ENCODE results near the gene CYP1A2.
"Not testable (repeated sequence)": the region's sequence is repeated elsewhere in the genome, so short reads cannot be mapped to it uniquely, and the experiment has no call there.

The CYP1A2 gene

DNA sequence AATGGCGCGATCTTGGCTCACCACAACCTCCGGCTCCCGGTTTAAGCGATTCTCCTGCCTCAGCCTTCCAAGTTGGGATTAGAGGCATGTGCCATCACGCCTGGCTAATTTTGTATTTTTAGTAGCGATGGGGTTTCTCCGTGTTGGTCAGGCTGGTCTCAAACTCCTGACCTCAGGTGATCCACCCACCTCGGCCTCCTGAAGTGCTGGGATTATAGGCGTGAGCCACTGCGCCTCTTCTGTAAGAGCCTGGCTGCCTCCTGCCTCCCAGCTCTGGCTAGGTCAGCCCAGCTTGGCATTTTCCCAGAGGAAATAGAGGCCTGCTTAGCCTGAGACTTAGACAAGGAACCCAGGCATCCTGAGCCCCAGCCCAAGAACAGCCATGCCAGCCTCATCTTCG is 37.4 kb downstream of the CYP1A2 start:
- not testable (repeated sequence) for H3K9ac ChIP-seq (ENCODE audit: low read length); H3K27me3 ChIP-seq (ENCODE audit: insufficient read depth, low read length); DNase-seq; H2AK5ac ChIP-seq (ENCODE audit: low read length); H4K91ac ChIP-seq (ENCODE audit: low read depth, low read length); H3K18ac ChIP-seq (ENCODE audit: low read length); H3K23ac ChIP-seq (ENCODE audit: low read length); H3K4me2 ChIP-seq (ENCODE audit: low read length); H2BK12ac ChIP-seq (ENCODE audit: low read length); H2BK5ac ChIP-seq (ENCODE audit: low read depth, low read length, poor library complexity); H3K14ac ChIP-seq (ENCODE audit: low read length); H3K4ac ChIP-seq (ENCODE audit: low read depth, low read length); H3K36me3 ChIP-seq (ENCODE audit: control insufficient read depth in 1 of 2, insufficient read depth in 2 of 2, low read length in 2 of 2); H4K12ac ChIP-seq (ENCODE audit: low read depth, low read length); H3K4me3 ChIP-seq (ENCODE audit: low read depth, low read length); H3K27ac ChIP-seq (ENCODE audit: low read depth, low read length); H3K9me3 ChIP-seq (ENCODE audit: insufficient read depth, low read depth, low read length); H4K8ac ChIP-seq (ENCODE audit: low read depth, low read length); H2AFZ ChIP-seq (ENCODE audit: insufficient read depth, low read length, poor library complexity); H3K79me1 ChIP-seq (ENCODE audit: low read length); H2BK120ac ChIP-seq (ENCODE audit: insufficient read depth, low read length, poor library complexity)
- WGBS (ENCODE audit: extremely low coverage, insufficient coverage, insufficient read length) = no CpG with 5 or more reads among the region's 12 CpGs
- Histone ChIP-seq H3K79me2 (ENCODE audit: control insufficient read depth, insufficient read depth, low read length, poor library complexity) (peaks cover 10% of the 10 kb centered on the region), H3K4me1 (ENCODE audit: control insufficient read depth in 1 of 2, insufficient read depth in 2 of 2, low read length in 2 of 2) (peaks cover 18 to 20% of the 10 kb centered on the region in 2 experiments)

DNA sequence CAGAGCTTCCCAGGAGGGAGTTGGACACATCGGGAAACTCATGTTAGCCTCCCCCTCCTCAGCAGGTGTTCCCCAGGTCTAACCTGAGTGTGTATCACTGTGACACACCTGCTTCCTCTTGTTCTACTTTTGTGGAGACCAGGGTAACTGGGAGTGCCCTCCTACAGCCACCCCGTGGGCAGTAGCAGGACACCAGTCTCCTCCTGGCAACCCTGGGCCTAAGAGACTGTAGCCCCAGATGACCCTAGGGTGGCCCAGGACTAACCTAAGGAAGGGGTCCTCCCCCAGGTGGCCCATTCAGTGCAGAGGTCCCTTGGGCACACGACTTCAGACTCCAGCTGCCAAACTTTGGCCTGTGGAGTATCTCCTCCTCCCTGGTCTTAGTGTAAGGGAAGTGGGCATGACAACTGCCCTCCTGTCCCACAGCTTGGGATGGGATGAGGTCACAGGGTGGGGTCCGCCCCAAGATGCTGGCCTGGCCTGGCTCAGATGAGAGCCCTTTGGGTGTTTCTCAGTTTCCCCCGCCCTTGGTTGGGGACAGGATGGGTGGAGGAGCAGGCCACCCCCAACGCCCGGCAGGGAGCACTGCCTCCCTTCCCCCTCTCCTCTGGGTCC is 38.0 kb downstream of the CYP1A2 start:
- H3K9me3 ChIP-seq (ENCODE audit: insufficient read depth, low read depth, low read length) = no peaks in the 10 kb centered on the region
- H3K27ac ChIP-seq (ENCODE audit: low read depth, low read length) = no peak overlapping the region
- H3K4me1 ChIP-seq (ENCODE audit: control insufficient read depth in 1 of 2, insufficient read depth in 2 of 2, low read length in 2 of 2) = peaks cover 13 to 14% of the 10 kb centered on the region in 2 experiments
- peaks cover 10% of the 10 kb centered on the region for H3K79me2 ChIP-seq (ENCODE audit: control insufficient read depth, insufficient read depth, low read length, poor library complexity)
- H3K14ac ChIP-seq (ENCODE audit: low read length) = no peak overlapping the region
- no peak overlapping the region for H2AFZ ChIP-seq (ENCODE audit: insufficient read depth, low read length, poor library complexity)
- H3K4me3 ChIP-seq (ENCODE audit: low read depth, low read length) = no peak overlapping the region
- no peak for DNase-seq
- no CpG with 5 or more reads among the region's 7 CpGs for WGBS (ENCODE audit: extremely low coverage, insufficient coverage, insufficient read length)
- no peak overlapping the region for H3K4ac ChIP-seq (ENCODE audit: low read depth, low read length)
- peaks cover 3 to 8% of the 10 kb centered on the region in 2 experiments for H3K36me3 ChIP-seq (ENCODE audit: control insufficient read depth in 1 of 2, insufficient read depth in 2 of 2, low read length in 2 of 2)
- H4K12ac ChIP-seq (ENCODE audit: low read depth, low read length) = no peak overlapping the region
- H4K91ac ChIP-seq (ENCODE audit: low read depth, low read length) = no peak overlapping the region
- H4K8ac ChIP-seq (ENCODE audit: low read depth, low read length) = no peak overlapping the region
- no peak overlapping the region for H3K4me2 ChIP-seq (ENCODE audit: low read length)
- H2BK12ac ChIP-seq (ENCODE audit: low read length) = no peak overlapping the region
- H2BK5ac ChIP-seq (ENCODE audit: low read depth, low read length, poor library complexity) = no peak overlapping the region
- no peak overlapping the region for H3K23ac ChIP-seq (ENCODE audit: low read length)
- no peak overlapping the region for H2AK5ac ChIP-seq (ENCODE audit: low read length)
- H3K27me3 ChIP-seq (ENCODE audit: insufficient read depth, low read length) = no peaks in the 10 kb centered on the region
- no peak overlapping the region for H3K18ac ChIP-seq (ENCODE audit: low read length)
- H3K79me1 ChIP-seq (ENCODE audit: low read length) = peaks cover 7% of the 10 kb centered on the region
- H3K9ac ChIP-seq (ENCODE audit: low read length) = no peak overlapping the region
- H2BK120ac ChIP-seq (ENCODE audit: insufficient read depth, low read length, poor library complexity) = no peak overlapping the region

DNA sequence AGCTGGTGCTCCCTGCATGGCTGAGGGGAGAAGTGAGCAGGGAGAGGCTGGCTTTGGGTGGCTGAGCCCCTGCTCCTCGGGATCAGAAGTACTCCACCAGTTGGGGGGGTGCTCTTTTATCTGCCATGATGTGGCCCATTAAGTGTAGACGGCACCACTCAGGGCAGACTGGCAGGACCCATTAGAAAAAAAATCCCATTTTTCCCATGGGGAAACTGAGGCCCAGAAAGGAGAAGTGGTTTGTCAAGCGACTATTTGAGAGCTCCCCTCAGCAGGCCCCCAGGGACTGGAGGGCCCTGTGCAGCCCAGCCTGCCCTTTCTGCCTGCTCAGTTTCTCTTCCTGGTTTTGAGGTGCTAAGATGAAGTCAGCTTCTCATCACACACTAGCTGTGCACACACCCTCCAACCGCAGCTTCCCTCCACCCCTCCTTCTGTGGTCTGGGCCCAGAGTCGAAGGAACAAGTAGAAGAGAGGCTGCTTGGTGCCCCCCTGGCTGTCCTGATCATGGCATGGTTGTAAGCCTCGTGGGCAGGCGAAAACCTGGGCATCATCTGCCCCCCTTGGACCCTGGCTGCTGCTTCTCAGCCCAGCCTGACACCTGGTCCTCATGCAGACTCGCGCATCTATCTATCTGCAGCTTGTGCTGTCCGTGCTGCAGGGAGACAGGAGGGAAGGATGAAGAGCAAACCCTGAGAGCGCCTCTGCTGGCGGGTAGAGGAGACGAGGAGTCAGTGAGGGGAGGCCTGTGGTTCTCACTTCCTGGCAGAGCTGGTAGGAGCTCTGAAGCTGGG is 38.8 kb downstream of the CYP1A2 start:
- H3K4me2 ChIP-seq (ENCODE audit: low read length) = no peak overlapping the region
- no peaks in the 10 kb centered on the region for H3K9me3 ChIP-seq (ENCODE audit: insufficient read depth, low read depth, low read length)
- no peak overlapping the region for H3K4me3 ChIP-seq (ENCODE audit: low read depth, low read length)
- no peaks in the 10 kb centered on the region for H3K27me3 ChIP-seq (ENCODE audit: insufficient read depth, low read length)
- H3K27ac ChIP-seq (ENCODE audit: low read depth, low read length) = no peak overlapping the region
- H3K18ac ChIP-seq (ENCODE audit: low read length) = no peak overlapping the region
- no peak overlapping the region for H3K14ac ChIP-seq (ENCODE audit: low read length)
- no peak overlapping the region for H3K23ac ChIP-seq (ENCODE audit: low read length)
- H3K79me1 ChIP-seq (ENCODE audit: low read length) = peaks cover 3% of the 10 kb centered on the region
- H4K12ac ChIP-seq (ENCODE audit: low read depth, low read length) = no peak overlapping the region
- H3K4me1 ChIP-seq (ENCODE audit: control insufficient read depth in 1 of 2, insufficient read depth in 2 of 2, low read length in 2 of 2) = peaks cover 13 to 15% of the 10 kb centered on the region in 2 experiments
- no peak overlapping the region for H2AFZ ChIP-seq (ENCODE audit: insufficient read depth, low read length, poor library complexity)
- no peak overlapping the region for H3K4ac ChIP-seq (ENCODE audit: low read depth, low read length)
- H4K8ac ChIP-seq (ENCODE audit: low read depth, low read length) = no peak overlapping the region
- peak in 1 of 2 donors; percentile 42 for DNase-seq
- peaks cover 9% of the 10 kb centered on the region for H3K79me2 ChIP-seq (ENCODE audit: control insufficient read depth, insufficient read depth, low read length, poor library complexity)
- no peak overlapping the region for H2BK5ac ChIP-seq (ENCODE audit: low read depth, low read length, poor library complexity)
- H2BK120ac ChIP-seq (ENCODE audit: insufficient read depth, low read length, poor library complexity) = no peak overlapping the region
- no peak overlapping the region for H2BK12ac ChIP-seq (ENCODE audit: low read length)
- H3K9ac ChIP-seq (ENCODE audit: low read length) = no peak overlapping the region
- no peak overlapping the region for H2AK5ac ChIP-seq (ENCODE audit: low read length)
- no CpG with 5 or more reads among the region's 13 CpGs for WGBS (ENCODE audit: extremely low coverage, insufficient coverage, insufficient read length)
- no peak overlapping the region for H4K91ac ChIP-seq (ENCODE audit: low read depth, low read length)
- H3K36me3 ChIP-seq (ENCODE audit: control insufficient read depth in 1 of 2, insufficient read depth in 2 of 2, low read length in 2 of 2) = peaks cover 3 to 8% of the 10 kb centered on the region in 2 experiments

DNA sequence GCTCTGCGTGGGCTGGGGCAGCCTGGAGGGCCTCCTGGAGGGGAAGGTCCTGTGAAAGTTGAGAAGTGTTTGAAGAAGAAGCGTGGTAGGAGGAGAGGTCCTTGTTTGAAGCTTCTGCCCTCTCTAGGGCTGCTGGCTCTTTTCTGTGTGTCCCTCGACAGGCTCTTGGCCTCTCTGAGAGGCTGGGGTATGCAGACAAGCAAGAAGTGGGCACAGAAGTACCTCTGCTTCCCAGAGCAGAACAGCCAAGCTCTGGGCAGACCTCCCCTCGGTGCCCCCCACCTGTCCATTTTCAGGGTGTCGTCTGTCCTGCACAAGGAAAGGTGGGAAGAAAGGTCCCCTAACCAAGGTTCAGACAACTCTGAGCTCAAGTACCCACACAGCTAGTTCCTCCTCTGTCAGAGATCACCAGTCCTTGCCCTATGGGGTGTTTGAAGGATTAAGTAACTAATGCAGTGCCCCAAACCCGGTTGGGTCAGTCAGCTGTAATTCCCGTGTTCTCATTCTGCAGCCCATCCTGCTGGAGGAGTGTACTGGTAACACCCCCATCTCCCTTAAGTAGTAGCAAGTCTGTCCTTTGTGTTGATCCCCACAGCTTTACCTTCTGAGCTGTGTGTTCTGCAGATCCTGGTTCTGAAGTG is 39.5 kb downstream of the CYP1A2 start:
- no peak overlapping the region for H2BK120ac ChIP-seq (ENCODE audit: insufficient read depth, low read length, poor library complexity)
- no peaks in the 10 kb centered on the region for H3K79me1 ChIP-seq (ENCODE audit: low read length)
- no peak overlapping the region for H3K4me2 ChIP-seq (ENCODE audit: low read length)
- H3K27me3 ChIP-seq (ENCODE audit: insufficient read depth, low read length) = no peaks in the 10 kb centered on the region
- no peak overlapping the region for H2BK12ac ChIP-seq (ENCODE audit: low read length)
- no peak overlapping the region for H3K27ac ChIP-seq (ENCODE audit: low read depth, low read length)
- no peak overlapping the region for H2AK5ac ChIP-seq (ENCODE audit: low read length)
- WGBS (ENCODE audit: extremely low coverage, insufficient coverage, insufficient read length) = no CpG with 5 or more reads among the region's 7 CpGs
- peaks cover 1% of the 10 kb centered on the region for H3K9me3 ChIP-seq (ENCODE audit: insufficient read depth, low read depth, low read length)
- H3K79me2 ChIP-seq (ENCODE audit: control insufficient read depth, insufficient read depth, low read length, poor library complexity) = peaks cover 4% of the 10 kb centered on the region
- H4K12ac ChIP-seq (ENCODE audit: low read depth, low read length) = no peak overlapping the region
- H2BK5ac ChIP-seq (ENCODE audit: low read depth, low read length, poor library complexity) = no peak overlapping the region
- H3K23ac ChIP-seq (ENCODE audit: low read length) = no peak overlapping the region
- peaks cover 3 to 8% of the 10 kb centered on the region in 2 experiments for H3K36me3 ChIP-seq (ENCODE audit: control insufficient read depth in 1 of 2, insufficient read depth in 2 of 2, low read length in 2 of 2)
- H3K14ac ChIP-seq (ENCODE audit: low read length) = no peak overlapping the region
- no peak overlapping the region for H3K9ac ChIP-seq (ENCODE audit: low read length)
- no peak overlapping the region for H3K18ac ChIP-seq (ENCODE audit: low read length)
- no peak overlapping the region for H3K4me3 ChIP-seq (ENCODE audit: low read depth, low read length)
- no peak overlapping the region for H4K91ac ChIP-seq (ENCODE audit: low read depth, low read length)
- no peak overlapping the region for H2AFZ ChIP-seq (ENCODE audit: insufficient read depth, low read length, poor library complexity)
- H4K8ac ChIP-seq (ENCODE audit: low read depth, low read length) = no peak overlapping the region
- no peak overlapping the region for H3K4ac ChIP-seq (ENCODE audit: low read depth, low read length)
- H3K4me1 ChIP-seq (ENCODE audit: control insufficient read depth in 1 of 2, insufficient read depth in 2 of 2, low read length in 2 of 2) = peaks cover 9 to 11% of the 10 kb centered on the region in 2 experiments
- DNase-seq = no peak

All from trophoblast cell (in vitro differentiated cells and primary cell).